Transverse colon (tissue), 4 donors: ENCODE measurements around the gene SERPINA1. TPM values are rescaled to one million over a fixed set of nuclear protein-coding genes. Genes with fewer than 3 reads are reported as not detected.
"Not testable (repeated sequence)": the region's sequence is repeated elsewhere in the genome, so short reads cannot be mapped to it uniquely, and the experiment has no call there.

ENCODE experiments used
- DNase-seq: peaks from one replicate; pipeline ENCODE4 v3.0.0-alpha.2; 2019
- H3K27ac ChIP-seq, 4 donors: fragments of 200-600 bp; sonication (generic); 2 replicates each; pipeline ENCODE4 v1.5.1; 2016 to 2018; ENCODE audit warnings: inconsistent platforms in 4 of 4
- H3K27me3 ChIP-seq: fragments of 200-600 bp; sonication (generic); 2 replicates; pipeline ENCODE4 v1.5.1; 2017; ENCODE audit warnings: inconsistent platforms
- H3K36me3 ChIP-seq, 4 donors: fragments of 200-600 bp; sonication (generic); 2 replicates each; pipeline ENCODE4 v1.5.1; 2017 to 2019; ENCODE audit warnings: inconsistent platforms in 4 of 4
- H3K4me1 ChIP-seq, 4 donors: fragments of 200-600 bp; sonication (generic); 2 replicates each; pipeline ENCODE4 v1.5.1; 2017 to 2020; ENCODE audit warnings: inconsistent platforms in 4 of 4
- H3K4me3 ChIP-seq, 4 donors: fragments of 200-600 bp; sonication (generic); 1 replicate in 1 of 4; 2 replicates in 3 of 4; pipeline versions ENCODE4 v1.5.1 to v1.6.1; 2017 to 2019; ENCODE audit warnings: inconsistent platforms in 4 of 4
- H3K9me3 ChIP-seq, 2 donors: fragments of 200-600 bp; sonication (generic); 2 replicates each; pipeline ENCODE4 v1.5.1; 2017 to 2019; ENCODE audit warnings: inconsistent platforms in 2 of 2
- EP300 ChIP-seq: sonication (generic); formaldehyde crosslinking; IDR thresholded peaks from one replicate; pipeline ENCODE4 v1.6.1; 2017; ENCODE audit warnings: antibody characterized with exemption, low read depth
- POLR2A ChIP-seq: fragments of 450-650 bp; IDR thresholded peaks from one replicate; pipeline ENCODE4 v1.6.1; 2016; ENCODE audit warnings: antibody characterized with exemption, mild to moderate bottlenecking, moderate library complexity
- POLR2AphosphoS5 ChIP-seq, 3 donors: sonication (generic); formaldehyde crosslinking; IDR thresholded peaks; one replicate each; pipeline ENCODE4 v1.6.1; 2016; ENCODE audit warnings: antibody characterized with exemption in 3 of 3
- WGBS, 2 donors: methylation state at CpG; one replicate each; pipeline ENCODE4 v1.1.5; 2018; ENCODE audit warnings: low coverage in 1 of 2; 5-methylcytosine and 5-hydroxymethylcytosine counted together
- in situ Hi-C, 4 donors: fragments of 200-750 bp; cut with MboI; loops; one replicate each; pipeline versions ENCODE4 v1.15.0 to v1.15.1; 2017; ENCODE audit warnings: low sequenced_read_pairs in 3 of 4, low pct_ligation_motif_present in 1 of 4, low pct_unique_long_range_greater_than_20kb in 1 of 4
- intact Hi-C: fragments of 100-400 bp; cut with DNase I; formaldehyde crosslinking; loops from one replicate; pipeline ENCODE4 v1.15.1; 2023; ENCODE audit warnings: low total_unique reads
- total RNA-seq, 4 donors: library from RNA; depleted of rRNA; stranded (reverse); fragments of >200 nt; gene quantifications; one replicate each; pipeline ENCODE4 v1.1.0, GENCODE V29; 2016
- TF ChIP-seq, protein P1 (sequence below), 5 experiments: fragments of 200-600 bp in 3 of 5; fragments of 450-650 bp in 2 of 5; sonication (generic) in 3 of 5; IDR thresholded peaks; 1 replicate in 2 of 5; 2 replicates in 3 of 5; pipeline ENCODE4 v1.5.1; 2016 to 2017; ENCODE audit warnings: antibody characterized with exemption in 5 of 5, inconsistent platforms in 3 of 5, mild to moderate bottlenecking in 2 of 5, moderate library complexity in 1 of 5

The SERPINA1 gene
- total RNA-seq, 4 donors from 2014 or later, result 35.2 to 107 (median 61.0) TPM

GRCh38 chr14:94424371-94424770 lies 36.0 kb upstream of the SERPINA1 start:
- 72 to 76% methylated on average over 3 of the region's 3 CpGs for WGBS, 2 donors
- no peak overlapping the region for H3K4me3 ChIP-seq
- H3K9me3 ChIP-seq, result no peaks in the 10 kb centered on the region
- no peak for TF ChIP-seq EP300
- no peak for TF ChIP-seq POLR2AphosphoS5 (IDR thresholded peaks at IDR 0.05)
- TF ChIP-seq POLR2A, result no peak
- TF ChIP-seq, protein P1, sequence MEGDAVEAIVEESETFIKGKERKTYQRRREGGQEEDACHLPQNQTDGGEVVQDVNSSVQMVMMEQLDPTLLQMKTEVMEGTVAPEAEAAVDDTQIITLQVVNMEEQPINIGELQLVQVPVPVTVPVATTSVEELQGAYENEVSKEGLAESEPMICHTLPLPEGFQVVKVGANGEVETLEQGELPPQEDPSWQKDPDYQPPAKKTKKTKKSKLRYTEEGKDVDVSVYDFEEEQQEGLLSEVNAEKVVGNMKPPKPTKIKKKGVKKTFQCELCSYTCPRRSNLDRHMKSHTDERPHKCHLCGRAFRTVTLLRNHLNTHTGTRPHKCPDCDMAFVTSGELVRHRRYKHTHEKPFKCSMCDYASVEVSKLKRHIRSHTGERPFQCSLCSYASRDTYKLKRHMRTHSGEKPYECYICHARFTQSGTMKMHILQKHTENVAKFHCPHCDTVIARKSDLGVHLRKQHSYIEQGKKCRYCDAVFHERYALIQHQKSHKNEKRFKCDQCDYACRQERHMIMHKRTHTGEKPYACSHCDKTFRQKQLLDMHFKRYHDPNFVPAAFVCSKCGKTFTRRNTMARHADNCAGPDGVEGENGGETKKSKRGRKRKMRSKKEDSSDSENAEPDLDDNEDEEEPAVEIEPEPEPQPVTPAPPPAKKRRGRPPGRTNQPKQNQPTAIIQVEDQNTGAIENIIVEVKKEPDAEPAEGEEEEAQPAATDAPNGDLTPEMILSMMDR (IDR thresholded peaks at IDR 0.05), result no peak
- peaks cover 0 to 4% (median 0%) of the 10 kb centered on the region in 4 donors for H3K4me1 ChIP-seq
- peaks cover 32% of the 10 kb centered on the region for H3K27me3 ChIP-seq
- intact Hi-C loops (no loop called here), in situ Hi-C loops (no loop called here)
- H3K36me3 ChIP-seq, result no peaks in the 10 kb centered on the region
- no peak for DNase-seq
- no peak overlapping the region for H3K27ac ChIP-seq

DNA sequence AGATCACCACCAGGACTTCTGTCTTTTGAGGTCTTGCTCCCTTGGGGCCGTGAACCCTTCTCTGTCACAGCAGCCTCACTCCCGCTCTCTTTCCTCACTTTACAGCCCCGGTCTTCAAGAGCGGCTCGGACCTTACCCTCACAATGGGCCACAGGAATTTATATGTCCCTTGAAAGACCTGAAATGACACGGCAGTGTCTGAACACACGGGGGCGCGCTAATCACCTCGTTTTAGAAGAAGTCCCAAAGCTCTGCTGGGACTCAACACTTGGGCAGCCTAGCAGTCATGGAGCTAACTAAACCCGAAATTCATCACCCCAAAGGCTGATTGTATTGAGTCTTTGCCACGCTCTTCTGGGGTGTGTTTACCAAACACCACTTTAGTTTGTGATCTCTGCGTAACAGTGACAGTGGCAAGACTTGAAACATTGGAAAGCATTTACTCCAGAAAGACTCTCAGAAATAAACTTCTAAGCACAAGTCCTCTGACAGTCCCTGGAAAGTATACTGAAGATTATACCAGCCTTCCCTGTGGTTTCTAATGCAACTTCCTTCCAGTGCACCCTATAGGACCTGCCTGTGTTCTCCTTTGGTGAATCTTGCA lies 35.2 kb upstream of the SERPINA1 start:
- Histone ChIP-seq H3K9me3 (no peaks in the 10 kb centered on the region), H3K36me3 (no peaks in the 10 kb centered on the region), H3K27ac (no peak overlapping the region), H3K4me3 (no peak overlapping the region), H3K27me3 (peaks cover 32% of the 10 kb centered on the region), H3K4me1 (peaks cover 0 to 4% (median 0%) of the 10 kb centered on the region in 4 donors)
- TF ChIP-seq EP300 (no peak), POLR2A (no peak), POLR2AphosphoS5 (IDR thresholded peaks at IDR 0.05) (no peak)
- TF ChIP-seq, protein P1 (IDR thresholded peaks at IDR 0.05), result peak; percentile 32 to 65 (median 52)
- 0 to 15% methylated on average over 1 to 13 of the region's 13 CpGs for whole genome bisulfite sequencing, 2 donors
- intact Hi-C loops, result no loop called here
- in situ Hi-C loops, result no loop called here
- DNase-seq, result peak; percentile 73

DNA sequence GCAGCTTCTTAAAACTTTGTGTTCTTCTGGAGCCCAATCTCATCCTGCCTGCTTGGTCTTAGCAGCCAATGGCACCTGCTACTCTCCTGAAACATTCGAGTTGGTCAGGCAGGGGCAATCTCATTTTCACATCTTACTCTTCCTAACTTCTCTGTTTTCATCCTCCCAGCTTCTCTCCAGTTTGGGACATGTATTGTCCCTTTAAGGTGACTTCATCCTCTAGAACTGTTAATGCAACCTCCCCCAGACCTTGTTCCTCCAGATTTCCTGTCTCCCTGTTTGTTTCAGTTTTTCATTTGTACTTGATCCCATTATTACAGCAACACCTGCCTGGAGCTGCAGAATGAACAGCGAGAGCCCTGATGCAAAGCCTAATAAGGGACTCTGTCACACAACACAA lies 32.9 kb upstream of the SERPINA1 start:
- in situ Hi-C loops, result no loop called here
- DNase-seq, result no peak
- no peak overlapping the region for H3K27ac ChIP-seq
- H3K9me3 ChIP-seq, result no peaks in the 10 kb centered on the region
- TF ChIP-seq, protein P1 (IDR thresholded peaks at IDR 0.05), result no peak
- TF ChIP-seq POLR2AphosphoS5 (IDR thresholded peaks at IDR 0.05) (no peak), EP300 (no peak), POLR2A (no peak)
- peaks cover 0 to 4% (median 0%) of the 10 kb centered on the region in 4 donors for H3K4me1 ChIP-seq
- no peaks in the 10 kb centered on the region for H3K36me3 ChIP-seq
- H3K27me3 ChIP-seq, result peaks cover 15% of the 10 kb centered on the region
- WGBS, 2 donors, result 22 to 60% methylated on average over 1 to 2 of the region's 2 CpGs
- H3K4me3 ChIP-seq, result no peak overlapping the region
- intact Hi-C loops, result no loop called here

- H3K9me3 ChIP-seq, H3K4me3 ChIP-seq, H3K4me1 ChIP-seq, H3K36me3 ChIP-seq, DNase-seq, intact Hi-C loops, H3K27ac ChIP-seq, in situ Hi-C loops: not testable (repeated sequence)
- 71 to 74% methylated on average over 3 of the region's 3 CpGs for WGBS, 2 donors
- peaks cover 10% of the 10 kb centered on the region for H3K27me3 ChIP-seq
These were observed 29.2 kb upstream of the SERPINA1 start for GRCh38 chr14:94417497-94418205.
